GM18858 (cell line): ENCODE measurements around the gene PLCB3.
"Not testable (repeated sequence)": the region's sequence is repeated elsewhere in the genome, so short reads cannot be mapped to it uniquely, and the experiment has no call there.

Source experiments
- ATAC-seq: cut with Tn5 transposase; IDR thresholded peaks from one replicate; pipeline ENCODE4 v1.9.1; 2021; ENCODE audit not compliant: unreplicated experiment

Gene PLCB3

DNA sequence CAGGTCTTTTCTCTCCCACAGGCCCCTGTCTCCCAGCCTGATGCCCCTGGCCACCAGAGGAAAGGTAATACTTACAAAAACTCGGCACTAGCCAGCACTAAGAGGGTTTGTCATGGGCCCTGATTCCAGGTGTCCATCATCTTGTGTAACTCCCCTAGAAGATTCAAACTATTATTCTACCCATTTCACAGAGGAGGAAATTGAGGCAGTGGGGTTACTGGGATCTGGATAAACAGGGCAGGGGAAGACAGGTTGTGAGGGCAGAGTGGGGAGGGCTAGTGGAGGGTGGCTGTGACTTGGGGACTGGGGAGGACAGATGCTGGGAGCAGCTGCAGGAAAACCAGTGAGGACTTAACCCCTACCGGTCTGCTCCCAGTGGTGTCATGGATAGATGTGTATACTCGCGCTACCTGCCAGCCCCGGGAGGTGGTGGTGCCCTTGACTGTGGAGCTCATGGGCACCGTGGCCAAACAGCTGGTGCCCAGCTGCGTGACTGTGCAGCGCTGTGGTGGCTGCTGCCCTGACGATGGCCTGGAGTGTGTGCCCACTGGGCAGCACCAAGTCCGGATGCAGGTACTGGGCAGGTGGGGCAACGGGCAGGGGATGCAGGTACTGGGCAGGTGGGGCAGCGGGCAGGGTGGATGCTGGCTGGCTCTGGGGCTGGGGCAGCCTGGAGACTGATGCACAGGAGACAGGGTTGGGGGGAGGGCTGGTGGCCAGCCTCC, 15.7 kb upstream of the PLCB3 start:
- no peak for ATAC-seq

DNA sequence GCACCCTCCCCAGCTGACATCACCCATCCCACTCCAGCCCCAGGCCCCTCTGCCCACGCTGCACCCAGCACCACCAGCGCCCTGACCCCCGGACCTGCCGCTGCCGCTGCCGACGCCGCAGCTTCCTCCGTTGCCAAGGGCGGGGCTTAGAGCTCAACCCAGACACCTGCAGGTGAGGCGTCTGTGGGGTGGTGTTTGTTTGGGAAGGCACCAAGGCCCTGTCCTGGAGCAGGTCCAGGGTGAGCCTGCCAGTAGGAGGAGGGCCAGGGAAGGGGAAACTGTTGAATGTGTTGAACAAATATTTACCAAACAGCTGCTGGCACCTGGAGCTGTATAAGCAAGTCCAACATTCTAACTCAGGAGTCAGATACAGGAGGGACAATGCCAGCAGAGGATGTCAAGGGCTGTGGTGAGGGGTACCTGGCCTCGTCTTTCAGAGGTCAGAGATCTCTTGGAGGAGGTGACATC, 13.8 kb upstream of the PLCB3 start:
- no peak for ATAC-seq

DNA sequence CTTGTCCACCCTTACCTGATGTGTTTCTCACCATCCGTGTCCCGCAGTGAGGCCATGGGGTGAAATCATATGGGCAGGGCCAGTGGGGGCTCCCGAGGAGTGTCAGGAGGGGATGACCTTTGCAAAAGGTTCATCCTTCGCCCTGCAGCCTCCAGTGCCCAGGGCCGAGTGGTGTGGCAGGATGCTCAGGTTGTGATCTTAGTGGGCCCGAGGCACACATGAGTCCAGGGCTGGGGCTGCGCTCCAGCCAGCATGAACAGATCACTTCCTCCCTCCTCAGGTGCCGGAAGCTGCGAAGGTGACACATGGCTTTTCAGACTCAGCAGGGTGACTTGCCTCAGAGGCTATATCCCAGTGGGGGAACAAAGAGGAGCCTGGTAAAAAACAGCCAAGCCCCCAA, 13.3 kb upstream of the PLCB3 start:
- no peak for ATAC-seq

DNA sequence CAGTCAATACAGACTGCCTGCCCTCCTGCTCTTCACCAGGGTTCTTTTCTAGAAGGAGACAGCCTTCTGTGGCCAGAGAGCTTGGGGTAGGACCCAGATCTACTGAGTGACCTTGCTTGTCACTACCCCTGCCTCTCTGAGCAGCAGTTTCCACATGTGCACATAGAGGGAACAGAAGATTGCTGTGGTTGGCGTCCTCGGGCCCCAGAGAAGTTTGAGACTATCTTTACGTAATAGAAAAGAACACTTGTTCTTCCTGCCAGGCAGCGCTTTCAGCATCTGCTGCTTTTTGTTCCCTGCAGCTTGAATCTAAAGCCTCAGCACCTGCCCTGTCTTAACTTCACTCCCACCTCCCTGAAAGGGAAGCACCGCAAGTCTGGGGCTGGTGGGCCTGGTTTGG, 12.3 kb upstream of the PLCB3 start:
- no peak for ATAC-seq

DNA sequence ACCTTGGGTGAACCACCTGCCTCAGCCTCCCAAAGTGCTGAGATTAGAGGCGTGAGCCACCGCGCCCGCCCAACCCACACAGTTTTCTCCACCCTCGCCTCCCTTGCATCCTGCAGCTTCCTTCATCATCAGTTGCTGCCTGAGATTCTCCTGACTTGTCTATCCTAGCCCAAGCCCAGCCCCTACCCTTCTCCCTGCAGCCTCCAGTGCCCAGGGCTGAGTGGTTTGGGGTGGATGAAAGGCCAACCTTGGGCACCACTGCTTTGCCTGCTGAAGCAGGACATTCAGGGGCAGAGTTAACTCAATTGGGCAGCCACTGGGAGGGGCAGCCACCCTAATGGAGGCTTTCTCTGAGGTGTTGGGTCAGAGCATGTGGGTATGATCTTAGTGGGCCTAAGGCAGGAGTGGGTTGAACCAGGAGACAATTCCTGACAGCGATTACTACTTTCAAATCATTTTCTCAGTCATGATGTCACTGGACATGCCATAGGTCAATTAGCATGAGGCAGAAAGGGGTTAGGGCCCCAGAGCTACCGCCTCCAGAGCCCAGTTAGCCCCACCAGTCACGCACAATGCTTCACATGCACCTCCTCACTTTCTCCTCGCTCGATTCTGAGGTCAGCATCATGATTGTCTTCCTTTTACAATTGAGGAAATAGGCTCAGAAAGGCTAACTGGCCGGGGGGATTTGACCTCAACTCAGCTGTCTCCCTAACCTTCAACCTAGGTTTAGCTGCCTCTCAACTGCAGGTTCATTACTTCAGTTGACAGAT, 11.5 kb upstream of the PLCB3 start:
- no peak for ATAC-seq

DNA sequence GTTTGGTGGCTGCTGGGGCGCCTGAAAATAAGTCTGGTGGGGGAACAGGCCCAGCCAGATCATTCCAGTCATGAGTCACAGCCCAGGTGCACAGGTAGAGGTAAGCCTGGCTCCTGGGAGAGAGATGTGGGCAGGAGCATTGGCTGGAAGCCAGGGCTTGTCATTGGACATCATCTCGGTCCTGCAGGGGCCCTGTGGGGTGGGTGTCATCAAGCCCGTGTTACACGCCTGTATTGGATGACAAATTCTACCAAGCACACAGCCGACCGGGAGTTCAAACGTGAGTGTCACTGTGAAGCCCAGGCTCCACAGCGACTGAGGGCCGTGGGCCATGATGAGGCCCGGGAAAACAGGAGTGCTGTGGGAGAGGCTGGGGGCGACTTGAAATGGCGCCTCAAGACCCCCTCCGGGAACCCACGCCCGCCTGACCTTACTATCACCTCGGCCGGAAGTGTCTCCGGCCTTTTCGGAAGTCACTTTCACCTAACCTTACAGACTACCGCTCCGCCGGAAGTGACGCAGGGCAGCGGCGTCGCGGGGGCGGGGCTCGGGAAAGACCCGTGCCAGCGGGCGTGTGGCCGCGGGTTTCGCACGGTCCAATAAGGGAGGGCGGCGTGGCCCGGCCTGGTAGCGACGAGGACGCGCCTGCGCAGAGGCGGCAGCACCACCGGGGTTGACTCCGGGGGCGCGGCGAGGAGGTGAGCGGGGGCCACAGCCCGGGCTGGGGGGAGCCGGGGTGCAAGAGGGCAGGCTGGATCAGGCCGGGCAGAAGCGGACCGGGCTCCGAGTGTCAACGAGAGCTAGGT, 10.7 kb upstream of the PLCB3 start, which contains the start of gene FKBP2:
TSS of gene FKBP2 (plus strand) at position 661 of the 806 bp plus-strand sequence. CDS start 1,293 bp downstream, outside the sequence.
- peak; percentile 44 for ATAC-seq

DNA sequence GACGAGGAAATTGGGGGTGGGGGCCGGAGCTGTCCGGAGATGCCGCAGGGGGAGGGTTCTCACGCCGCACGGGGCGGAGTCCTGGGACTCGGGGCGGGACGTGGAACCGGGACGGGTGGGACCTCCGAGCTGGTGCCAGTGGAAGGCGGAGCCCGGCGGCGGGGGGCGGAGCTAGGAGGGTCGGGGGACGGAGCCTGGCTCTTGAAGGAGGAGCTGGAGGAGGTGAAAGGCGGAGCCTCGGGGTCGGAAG, 10.2 kb upstream of the PLCB3 start:
- ATAC-seq, result peak; percentile 43

DNA sequence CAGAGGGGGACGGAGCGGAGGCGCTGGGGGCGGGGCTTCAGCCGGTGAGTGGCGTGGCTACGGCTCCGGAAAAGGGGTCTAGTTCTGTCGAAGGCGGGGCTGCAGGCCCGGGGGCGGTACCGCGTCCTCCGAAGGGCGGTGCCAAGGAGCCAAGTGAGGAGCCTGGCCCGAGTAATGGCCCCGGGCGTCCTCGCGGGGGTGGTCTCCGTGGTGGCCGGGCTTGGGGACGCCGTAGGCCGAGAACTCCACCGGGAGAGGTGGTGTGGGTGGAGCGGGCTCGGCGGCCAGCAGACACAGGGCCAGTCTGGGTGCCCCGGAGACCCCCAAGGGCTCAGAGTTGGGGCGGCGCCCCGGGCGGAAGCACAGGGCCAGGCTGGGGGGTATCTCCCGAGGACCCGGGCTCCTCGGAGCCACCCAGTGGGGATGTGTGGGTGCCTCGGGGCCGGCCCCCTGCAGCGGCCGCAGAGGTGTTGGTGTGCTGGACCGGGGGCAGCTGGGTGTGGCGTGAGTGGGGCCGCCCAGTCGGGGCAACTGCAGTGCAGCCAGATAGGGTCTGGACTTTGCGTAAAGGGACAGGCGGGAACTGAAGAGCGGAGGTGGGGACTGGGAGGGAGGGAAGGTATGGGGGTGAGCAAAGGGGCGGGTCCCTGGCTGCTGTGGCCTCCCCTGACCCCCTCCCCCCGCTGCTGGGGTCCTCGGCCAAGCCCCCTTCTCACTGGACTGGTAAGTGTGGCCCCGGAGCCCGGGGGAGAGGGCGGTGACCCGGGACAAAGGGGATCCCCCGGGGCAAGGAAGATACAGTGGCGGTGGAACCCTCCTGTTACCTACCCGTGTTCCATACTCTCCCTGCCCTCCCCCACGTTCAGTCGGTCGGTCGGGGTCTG, 9.6 kb upstream of the PLCB3 start:
- peak; percentile 2 for ATAC-seq

DNA sequence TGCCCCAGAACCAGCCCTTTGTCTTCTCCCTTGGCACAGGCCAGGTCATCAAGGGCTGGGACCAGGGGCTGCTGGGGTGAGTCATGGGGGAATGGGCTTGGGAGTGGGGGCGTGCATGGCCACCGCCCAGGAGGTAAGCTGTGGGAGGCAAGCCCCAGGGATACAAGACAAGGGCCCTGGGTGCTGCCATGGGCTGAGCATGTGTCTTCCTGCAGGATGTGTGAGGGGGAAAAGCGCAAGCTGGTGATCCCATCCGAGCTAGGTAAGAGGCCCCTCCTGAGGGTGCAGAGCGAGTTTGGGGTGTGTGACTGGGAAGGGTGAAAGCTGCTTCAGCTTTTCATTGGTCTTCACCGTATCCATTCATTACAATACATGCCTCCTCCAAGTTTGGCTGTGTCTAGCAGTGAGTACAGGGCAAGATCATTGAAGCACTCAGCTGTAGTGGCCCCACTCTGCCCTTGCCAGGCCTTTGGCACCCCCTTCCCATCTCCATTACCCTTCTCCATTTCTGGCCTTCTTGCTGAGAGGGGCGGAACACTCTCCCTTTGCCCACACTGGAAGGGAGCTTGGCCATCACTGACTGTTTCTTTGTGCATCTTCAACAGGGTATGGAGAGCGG, 8.0 kb upstream of the PLCB3 start:
- no peak for ATAC-seq

DNA sequence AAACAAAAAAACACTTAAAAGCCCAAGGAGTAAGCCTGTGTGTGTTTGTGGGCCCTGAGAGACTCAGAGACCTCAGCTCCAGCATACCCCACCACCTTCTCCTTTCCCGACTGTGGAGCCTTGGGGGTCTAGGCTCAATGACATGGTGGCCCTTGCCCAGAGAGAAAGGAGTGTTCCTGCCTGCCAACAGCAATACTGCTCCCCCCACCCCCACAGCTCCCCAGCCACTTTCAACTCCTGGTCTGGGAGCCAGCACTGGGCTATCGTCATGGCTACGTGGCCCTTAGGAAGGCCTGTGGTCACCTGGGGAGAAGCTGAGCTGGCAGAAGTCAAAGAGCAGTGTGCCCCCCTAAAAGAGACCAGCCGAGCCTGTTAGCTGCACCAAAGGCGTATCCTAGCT, 7.2 kb upstream of the PLCB3 start:
- ATAC-seq, result no peak

DNA sequence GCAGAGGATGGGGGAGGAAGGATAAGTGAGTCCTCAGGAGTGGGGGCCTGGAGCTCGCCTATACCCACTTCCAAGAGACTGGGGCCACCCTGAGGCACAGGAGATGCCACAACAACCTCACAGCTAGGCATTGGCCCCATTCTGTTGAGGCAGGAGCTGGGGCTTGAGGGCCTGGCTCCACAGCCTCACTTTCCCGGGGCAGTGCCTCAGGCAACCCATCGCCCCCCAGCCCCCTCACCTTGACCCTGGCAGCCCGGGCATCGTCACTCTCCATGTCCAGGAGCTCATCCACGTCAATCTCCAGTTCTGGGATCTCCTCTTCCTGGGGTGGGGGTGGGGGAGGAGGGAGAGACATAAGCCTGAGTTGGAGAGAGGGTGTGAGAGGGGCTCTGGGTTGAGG, 6.4 kb upstream of the PLCB3 start:
- ATAC-seq, result no peak

DNA sequence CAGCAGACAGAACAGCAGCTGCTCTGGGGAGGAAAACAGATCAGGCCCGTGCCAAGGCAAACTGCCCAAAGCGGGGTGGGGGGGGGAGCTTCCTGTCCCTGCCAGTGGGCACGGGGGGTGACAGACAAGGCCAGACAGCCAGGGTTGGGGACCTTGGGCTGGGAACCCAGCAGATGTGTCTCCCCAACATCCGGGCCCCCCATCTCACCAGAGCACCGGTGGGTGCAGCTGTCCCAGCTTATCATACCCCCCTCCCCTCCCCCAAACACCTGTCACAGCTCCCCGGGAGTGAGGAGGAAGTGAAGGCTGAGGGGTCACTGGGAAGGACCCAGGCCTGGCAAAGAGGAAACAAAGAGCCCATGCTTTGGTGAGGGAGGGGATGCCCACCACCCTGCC, 5.9 kb upstream of the PLCB3 start:
- no peak for ATAC-seq

DNA sequence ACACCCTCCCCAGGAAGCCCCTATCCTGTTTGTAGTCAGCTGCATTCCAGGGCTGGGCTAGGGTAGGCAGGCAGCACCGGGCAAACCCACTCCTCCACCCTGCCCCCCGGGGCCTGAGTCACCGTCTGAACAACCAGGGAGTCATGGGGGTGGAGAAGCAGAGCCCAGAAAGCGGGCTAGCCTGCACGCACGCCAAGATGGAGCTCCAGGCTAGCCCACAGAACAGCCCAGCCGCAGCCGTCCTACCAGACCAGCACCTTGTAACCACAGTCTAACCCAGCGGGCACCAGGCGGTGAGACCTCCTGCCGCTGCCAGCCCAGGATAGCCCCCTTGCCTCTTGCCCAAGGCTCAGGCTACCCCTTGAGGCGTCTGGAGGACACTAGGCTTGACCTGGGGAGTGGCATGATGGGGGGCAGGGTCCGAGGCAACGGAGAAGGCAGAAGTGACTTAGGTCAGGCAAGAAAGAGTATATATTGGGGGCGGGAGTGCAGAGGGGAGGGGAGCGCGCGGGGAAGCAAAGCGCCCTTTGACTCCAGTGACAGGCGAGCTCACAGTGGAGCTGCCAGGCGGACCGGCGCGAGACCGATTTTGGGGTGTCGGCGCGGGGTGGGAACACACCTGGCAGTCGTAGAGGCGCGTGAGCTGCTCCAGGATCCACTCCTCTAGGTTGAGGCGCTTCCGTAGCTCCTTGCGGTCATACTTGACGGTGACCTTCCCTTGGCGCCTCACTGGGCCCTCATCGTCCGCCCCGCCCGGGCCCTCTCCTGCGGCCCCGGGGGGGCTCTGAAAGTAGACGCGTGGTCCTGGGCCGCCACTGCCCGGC, 5.3 kb upstream of the PLCB3 start:
- ATAC-seq, result no peak

DNA sequence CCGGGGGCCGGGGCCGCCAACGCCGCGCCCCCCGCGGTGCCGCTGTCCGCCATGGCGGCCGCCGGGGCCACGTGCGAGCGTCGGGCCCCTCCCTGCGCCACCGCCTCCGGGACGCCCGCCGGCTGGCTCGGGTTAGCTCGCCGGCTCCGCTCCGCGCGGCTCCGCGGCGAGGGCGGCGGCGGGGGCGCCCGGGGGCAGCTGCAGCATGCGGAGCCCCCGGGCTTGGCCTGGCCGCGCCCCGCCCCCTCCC, 4.8 kb upstream of the PLCB3 start:
- not testable (repeated sequence) for ATAC-seq

DNA sequence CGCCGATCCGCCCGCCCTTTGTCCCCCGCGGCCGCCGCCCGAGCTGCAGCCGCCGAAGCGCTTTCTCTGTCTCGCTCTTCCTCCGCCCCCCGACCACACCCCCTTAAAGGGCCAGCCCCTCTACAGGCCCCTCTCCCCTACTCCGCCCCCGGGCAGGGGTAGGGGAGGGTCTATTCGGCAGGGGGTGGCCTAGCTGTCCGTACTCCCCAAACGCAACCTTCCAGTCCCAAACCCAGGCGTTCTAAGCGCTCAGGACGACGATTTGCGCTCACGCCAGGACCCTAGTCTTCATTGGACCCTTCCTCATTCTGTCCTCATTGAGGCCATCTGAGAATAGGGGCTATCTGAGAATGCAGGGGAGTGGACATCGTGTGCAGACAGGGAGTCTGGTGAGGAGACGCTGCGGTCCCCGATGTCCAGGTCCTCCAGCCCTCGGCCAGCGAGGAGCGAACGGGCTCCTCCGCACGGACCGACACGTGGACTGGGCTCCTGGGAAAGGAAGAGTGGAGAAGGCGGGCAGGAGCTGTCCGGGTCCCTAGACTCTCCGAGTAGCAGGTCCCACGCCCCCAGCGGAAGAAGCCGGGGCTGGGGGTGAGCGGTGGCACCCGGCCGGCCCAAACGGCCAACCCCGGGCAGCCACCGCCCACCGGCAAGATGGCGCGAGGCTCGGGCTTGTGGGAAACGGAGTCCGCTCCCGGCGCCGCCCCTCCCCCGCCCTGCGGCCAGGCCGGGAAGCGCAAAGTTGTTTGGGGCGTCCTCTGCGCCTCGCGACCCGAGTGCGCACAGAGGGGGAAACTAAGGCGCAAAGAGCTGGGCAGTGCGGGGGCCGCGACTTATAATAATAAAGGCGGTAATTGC, 4.2 kb upstream of the PLCB3 start, which contains the start of gene PPP1R14B:
TSS of gene PPP1R14B (minus strand) at position 73 of the 858 bp plus-strand sequence. CDS start 270 bp downstream, outside the sequence.
- no peak for ATAC-seq

DNA sequence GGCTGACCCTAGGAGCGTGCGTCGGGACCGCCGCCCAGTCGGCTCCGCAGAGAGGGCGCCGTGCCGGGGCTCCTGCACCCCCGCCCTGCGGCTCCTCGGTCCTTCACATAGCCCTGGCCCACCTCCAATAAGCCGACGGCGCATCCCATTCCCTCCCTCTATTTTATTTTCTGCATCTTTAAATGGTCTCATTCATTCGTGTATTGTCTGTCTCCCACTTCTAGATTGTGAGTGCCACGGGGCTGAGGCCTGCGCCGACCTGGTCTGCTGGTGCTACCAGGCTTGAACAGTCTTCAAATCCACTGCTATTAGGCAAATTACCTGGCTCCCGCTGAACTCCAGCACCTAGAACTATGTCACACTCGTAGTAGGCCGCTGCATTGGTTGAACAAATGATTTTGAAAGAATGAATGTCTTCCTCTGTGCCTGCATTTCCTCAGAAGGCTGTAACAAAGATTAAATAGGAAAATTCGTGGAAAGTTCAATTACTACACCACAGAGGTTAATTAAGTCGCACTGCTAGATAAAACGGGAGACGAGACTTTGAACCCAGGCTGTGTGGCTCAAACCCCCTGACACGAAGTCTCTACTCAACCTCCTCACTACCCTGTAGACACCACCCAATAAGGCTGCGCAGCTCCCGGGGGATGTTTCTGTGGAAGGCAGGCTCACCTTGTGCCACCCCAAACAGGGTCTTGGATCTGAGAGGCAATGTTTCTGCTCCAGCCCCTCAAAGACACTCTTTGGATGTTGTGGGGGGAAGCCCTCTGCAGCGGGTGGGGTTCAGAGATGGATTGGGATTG, 3.4 kb upstream of the PLCB3 start:
- no peak for ATAC-seq

DNA sequence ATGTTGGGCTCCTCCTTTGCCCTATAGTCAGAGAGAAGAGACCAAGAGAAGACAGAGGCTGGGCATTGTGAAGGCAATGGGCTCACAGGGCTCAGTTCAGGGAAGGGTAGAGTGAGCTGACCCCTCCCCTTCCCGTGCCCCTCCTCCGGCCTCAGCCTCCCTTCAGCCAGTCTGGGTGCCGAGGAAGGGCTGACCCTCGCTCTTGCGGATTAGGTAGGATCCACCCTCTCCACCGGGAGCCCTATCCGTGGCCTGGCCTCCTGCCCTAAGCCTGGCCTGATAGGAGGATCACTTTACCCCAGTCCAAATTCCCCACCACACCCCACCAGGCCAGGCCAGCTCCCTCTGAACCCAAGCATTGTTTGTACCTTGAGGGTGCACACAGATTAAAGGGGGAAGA, 2.8 kb upstream of the PLCB3 start:
- ATAC-seq, result no peak

DNA sequence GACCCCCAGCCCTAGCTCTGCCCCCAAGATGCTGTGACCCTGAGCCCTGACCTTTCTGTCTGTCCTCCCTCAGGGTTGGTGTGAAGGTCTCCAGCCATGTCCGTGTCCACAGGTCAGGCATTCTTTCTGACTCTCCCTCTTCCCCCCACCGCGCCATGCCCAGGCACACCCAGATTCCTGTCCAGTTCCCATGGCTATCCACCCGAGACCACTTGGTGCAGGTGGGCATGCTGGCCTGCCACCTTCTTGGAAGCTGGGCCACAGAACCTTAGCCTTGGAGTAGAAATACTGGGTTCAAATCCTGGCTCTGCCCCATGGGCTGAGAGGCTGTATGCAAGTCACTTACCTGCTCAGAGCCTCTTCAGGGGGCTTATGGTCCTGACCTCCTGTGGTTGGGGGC, 2.3 kb upstream of the PLCB3 start:
- no peak for ATAC-seq
